ENCODE data around the gene TMC7. TPM values are rescaled to one million over a fixed set of nuclear protein-coding genes. Genes with fewer than 3 reads are reported as not detected.

Gene TMC7
- total and polyA plus RNA-seq, 2 of the 13 experiments (the other 11 are each of a cell fraction or from before 2014, with no cell fraction given), result 1.2 to 5.1 TPM

GRCh38 chr16:18936727-18937340 lies 46.9 kb upstream of the TMC7 start (continued):
- TF ChIP-seq ZNF652 (CRISPR knock-in tag; IDR thresholded peaks at IDR 0.05; ENCODE audit: borderline replicate concordance, low read depth), result peak; percentile 57; the same call in 1 of the 2 replicates
- peak in 1 of 2 experiments; percentile 69; a peak in 1 of 4 replicates for TF ChIP-seq HMGXB4 (CRISPR knock-in tag; IDR thresholded peaks at IDR 0.05; ENCODE audit: borderline replicate concordance in 1 of 2, low read depth in 1 of 2)
- no peak for TF ChIP-seq BATF2 (CRISPR knock-in tag; IDR thresholded peaks at IDR 0.05)
- no peak for TF ChIP-seq ARID2 (CRISPR knock-in tag; IDR thresholded peaks at IDR 0.05; ENCODE audit: borderline replicate concordance)
- TF ChIP-seq NCOA2 (CRISPR knock-in tag; IDR thresholded peaks at IDR 0.05), result peak; percentile 87
- no peak for TF ChIP-seq ATAD3A (CRISPR knock-in tag; IDR thresholded peaks at IDR 0.05)
- peak; percentile 56; the same call in 1 of the 2 replicates for TF ChIP-seq SIX1 (CRISPR knock-in tag; IDR thresholded peaks at IDR 0.05; ENCODE audit: borderline replicate concordance)
- TF ChIP-seq ZBED4 (CRISPR knock-in tag; IDR thresholded peaks at IDR 0.05; ENCODE audit: borderline replicate concordance), result no peak
- peak; percentile 40 for TF ChIP-seq SMC3 (IDR thresholded peaks at IDR 0.05; ENCODE audit: low read length)
- TF ChIP-seq GLI4 (CRISPR knock-in tag; IDR thresholded peaks at IDR 0.05; ENCODE audit: borderline replicate concordance), result no peak
- peak; percentile 65 for TF ChIP-seq KAT8 (CRISPR knock-in tag; IDR thresholded peaks at IDR 0.05)
- peak; percentile 57; the same call in 1 of the 2 replicates for TF ChIP-seq SPEN (CRISPR knock-in tag; IDR thresholded peaks at IDR 0.05; ENCODE audit: low read depth)
- no peak for TF ChIP-seq ZBTB44 (CRISPR knock-in tag; IDR thresholded peaks at IDR 0.05)
- no peak for TF ChIP-seq ZNF354B (CRISPR knock-in tag; IDR thresholded peaks at IDR 0.05)
- peak; percentile 25; the same call in 1 of the 2 replicates for TF ChIP-seq ZMYM3 (CRISPR knock-in tag; IDR thresholded peaks at IDR 0.05)
- TF ChIP-seq ZNF609 (CRISPR knock-in tag; IDR thresholded peaks at IDR 0.05; ENCODE audit: borderline replicate concordance), result no peak
